PC-3 (cell line): Measurements from ENCODE around the gene FGFR3. TPM values are rescaled to one million over a fixed set of nuclear protein-coding genes. Genes with fewer than 3 reads are reported as not detected.

ENCODE experiments used
- ATAC-seq: fragments of 200-7000 bp; cut with Tn5 transposase; 2 replicates; pipeline ENCODE4 v1.9.1; 2020; ENCODE audit warnings: mild to moderate bottlenecking, moderate library complexity
- BruUV-seq: library from RNA; stranded (reverse); fragments of 400-500 nt; replicated peaks from 2 replicates; lab custom pipeline; 2021; lab: Mats Ljungman, UMichigan
- CTCF ChIA-PET: fragments of 300-600 bp; sonication (Branson Sonifier 250); formaldehyde crosslinking; loops from one replicate; lab custom pipeline; 2022; ENCODE audit warnings: antibody characterized with exemption; lab: Charles Lee
- POLR2A ChIA-PET: fragments of 300-600 bp; sonication (Branson Sonifier 250); formaldehyde crosslinking; loops from one replicate; lab custom pipeline; 2022; ENCODE audit warnings: antibody characterized with exemption; ENCODE audit not compliant: unreplicated experiment; lab: Charles Lee
- DNase-seq: peaks from one replicate; pipeline ENCODE4 v3.0.0-alpha.2; 2015
- H2AFZ ChIP-seq: fragments of 300-600 bp; sonication (generic); 2 replicates; pipeline ENCODE4 v1.6.0; 2016; ENCODE audit warnings: antibody characterized with exemption, low read length
- H3F3A ChIP-seq: fragments of 300-600 bp; sonication (generic); one replicate; pipeline ENCODE4 v1.6.0; 2017; ENCODE audit warnings: antibody characterized with exemption, low read length, control low read depth, mild to moderate bottlenecking; ENCODE audit not compliant: unreplicated experiment
- H3K27ac ChIP-seq: fragments of 300-600 bp; sonication (generic); 2 replicates; pipeline ENCODE4 v1.5.1; 2016; ENCODE audit warnings: mild to moderate bottlenecking, low read length
- H3K27me3 ChIP-seq: fragments of 300-600 bp; sonication (generic); 2 replicates; pipeline ENCODE4 v1.6.1; 2016; ENCODE audit warnings: low read length, mixed read lengths
- H3K36me3 ChIP-seq: fragments of 300-600 bp; sonication (generic); 2 replicates; pipeline ENCODE4 v1.6.1; 2016; ENCODE audit warnings: low read depth, mixed run types, low read length, mixed read lengths
- H3K4me1 ChIP-seq: fragments of 300-600 bp; sonication (generic); 2 replicates; pipeline ENCODE4 v1.5.1; 2016; ENCODE audit warnings: low read length; ENCODE audit not compliant: insufficient read depth
- H3K4me2 ChIP-seq: fragments of 300-600 bp; sonication (generic); 2 replicates; pipeline ENCODE4 v1.6.0; 2016; ENCODE audit warnings: low read length
- H3K4me3 ChIP-seq: fragments of 300-600 bp; sonication (generic); 2 replicates; pipeline ENCODE4 v1.5.1; 2016; ENCODE audit warnings: mild to moderate bottlenecking, low read length, mixed read lengths
- H3K79me2 ChIP-seq: fragments of 300-600 bp; sonication (generic); 2 replicates; pipeline ENCODE4 v1.6.1; 2017; ENCODE audit warnings: low read length, mixed read lengths
- H3K9ac ChIP-seq: fragments of 300-600 bp; sonication (generic); 2 replicates; pipeline ENCODE4 v1.6.0; 2016; ENCODE audit warnings: mild to moderate bottlenecking, low read length
- H3K9me2 ChIP-seq: fragments of 300-600 bp; sonication (generic); replicated peaks from 2 replicates; pipeline ENCODE4 v1.6.1; 2016; ENCODE audit warnings: mixed run types, low read length, mixed read lengths
- H3K9me3 ChIP-seq: fragments of 300-600 bp; sonication (generic); 2 replicates; pipeline ENCODE4 v1.6.1; 2016; ENCODE audit warnings: low read length, mixed read lengths
- H4K20me1 ChIP-seq: fragments of 300-600 bp; sonication (generic); 2 replicates; pipeline ENCODE4 v1.6.1; 2016; ENCODE audit warnings: low read length, mixed read lengths
- CTCF ChIP-seq: fragments of 300-600 bp; sonication (generic); conservative IDR thresholded peaks from 2 replicates; pipeline ENCODE4 v1.5.1; 2017; ENCODE audit warnings: antibody characterized with exemption, low read depth, mild to moderate bottlenecking, low read length
- EZH2 ChIP-seq: fragments of 300-600 bp; sonication (generic); IDR thresholded peaks from one replicate; pipeline ENCODE4 v1.6.1; 2017; ENCODE audit warnings: antibody characterized with exemption, mild to moderate bottlenecking, low read length; ENCODE audit not compliant: unreplicated experiment
- EZH2phosphoT487 ChIP-seq: fragments of 300-600 bp; sonication (generic); IDR thresholded peaks from 2 replicates; pipeline ENCODE4 v1.6.1; 2018; ENCODE audit warnings: mild to moderate bottlenecking, antibody characterized with exemption, low read length, borderline replicate concordance
- intact Hi-C: fragments of 100-400 bp; cut with micrococcal nuclease; formaldehyde crosslinking; loops from 2 replicates; pipeline ENCODE4 v1.9.0; 2023
- total RNA-seq: library from RNA; depleted of rRNA; stranded (reverse); fragments of >200 nt; gene quantifications from 2 replicates; pipeline ENCODE4 v1.2.3, GENCODE V29; 2014

Gene FGFR3
- total RNA-seq, 1 experiment from 2014 or later, result 0.11 TPM

- H3K36me3 ChIP-seq, result no peaks in the 10 kb centered on the region
- no peaks in the 10 kb centered on the region for H3K9me2 ChIP-seq
- H3K27me3 ChIP-seq, result no peaks in the 10 kb centered on the region
- H3K4me2 ChIP-seq, result no peak overlapping the region
- H2AFZ ChIP-seq, result no peak overlapping the region
- DNase-seq (no peak), ATAC-seq (no peak)
- H3K4me1 ChIP-seq, result no peaks in the 10 kb centered on the region
- H3K79me2 ChIP-seq, result no peaks in the 10 kb centered on the region
- ChIA-PET CTCF (no interaction called here), POLR2A (no interaction called here)
- no peak for TF ChIP-seq CTCF
- TF ChIP-seq EZH2phosphoT487, result no peak
- no peak for TF ChIP-seq EZH2
- no peaks in the 10 kb centered on the region for H3F3A ChIP-seq
- intact Hi-C loops, result no loop called here
- no peak overlapping the region for H3K9ac ChIP-seq
- no peak overlapping the region for H3K27ac ChIP-seq
- H3K9me3 ChIP-seq, result no peaks in the 10 kb centered on the region
- H3K4me3 ChIP-seq, result no peak overlapping the region
- H4K20me1 ChIP-seq, result no peaks in the 10 kb centered on the region
- BruUV-seq, result no TSS peak
These were observed 38.8 kb upstream of the FGFR3 start for GRCh38 chr4:1754336-1754735.

GRCh38 chr4:1755297-1755696 lies 37.8 kb upstream of the FGFR3 start:
- ATAC-seq (no peak), DNase-seq (no peak)
- Histone ChIP-seq H3K4me1 (no peaks in the 10 kb centered on the region), H4K20me1 (no peaks in the 10 kb centered on the region), H3K9ac (no peak overlapping the region), H3K4me2 (no peak overlapping the region), H3K27me3 (no peaks in the 10 kb centered on the region), H3K4me3 (no peak overlapping the region), H3K79me2 (no peaks in the 10 kb centered on the region), H3K36me3 (no peaks in the 10 kb centered on the region), H3F3A (no peaks in the 10 kb centered on the region), H2AFZ (no peak overlapping the region), H3K9me2 (no peaks in the 10 kb centered on the region), H3K27ac (no peak overlapping the region), H3K9me3 (no peaks in the 10 kb centered on the region)
- ChIA-PET POLR2A (no interaction called here), CTCF (no interaction called here)
- no TSS peak for BruUV-seq
- TF ChIP-seq CTCF, result no peak
- no peak for TF ChIP-seq EZH2
- TF ChIP-seq EZH2phosphoT487, result no peak
- intact Hi-C loops, result no loop called here

GRCh38 chr4:1756079-1756478 lies 37.0 kb upstream of the FGFR3 start:
- H3K4me3 ChIP-seq, result no peak overlapping the region
- intact Hi-C loops, result no loop called here
- no peak for DNase-seq
- H4K20me1 ChIP-seq, result no peaks in the 10 kb centered on the region
- H3K79me2 ChIP-seq, result no peaks in the 10 kb centered on the region
- no peak overlapping the region for H3K9ac ChIP-seq
- H3K9me2 ChIP-seq, result no peaks in the 10 kb centered on the region
- H3K27me3 ChIP-seq, result no peaks in the 10 kb centered on the region
- ATAC-seq, result no peak
- no peaks in the 10 kb centered on the region for H3K4me1 ChIP-seq
- BruUV-seq, result no TSS peak
- no peaks in the 10 kb centered on the region for H3K9me3 ChIP-seq
- TF ChIP-seq EZH2 (no peak), CTCF (no peak), EZH2phosphoT487 (no peak)
- ChIA-PET CTCF (no interaction called here), POLR2A (no interaction called here)
- no peak overlapping the region for H3K27ac ChIP-seq
- H3K4me2 ChIP-seq, result no peak overlapping the region
- no peaks in the 10 kb centered on the region for H3K36me3 ChIP-seq
- H2AFZ ChIP-seq, result no peak overlapping the region
- no peaks in the 10 kb centered on the region for H3F3A ChIP-seq
